Prostate gland (tissue), 2 donors: Measurements from ENCODE around the gene SYNC.

Experiments
- CTCF ChIP-seq, 4 experiments: fragments of 200-600 bp in 2 of 4; fragments of 450-650 bp in 2 of 4; sonication (generic) in 2 of 4; IDR thresholded peaks; 1 replicate in 3 of 4; 2 replicates in 1 of 4; pipeline ENCODE4 v1.5.1; 2016 to 2019; ENCODE audit warnings: antibody characterized with exemption in 4 of 4, mild to moderate bottlenecking in 2 of 4, moderate library complexity in 2 of 4
- POLR2A ChIP-seq: fragments of 450-650 bp; IDR thresholded peaks from one replicate; pipeline ENCODE4 v1.6.1; 2016; ENCODE audit warnings: antibody characterized with exemption, mild to moderate bottlenecking

- TF ChIP-seq POLR2A (no peak), CTCF (IDR thresholded peaks at IDR 0.05) (no peak)
These were observed 63.0 kb downstream of the SYNC start for GRCh38 chr1:32639489-32640075.
